HG03060 (cell line): ENCODE results near the gene TPSD1.
"Not testable (repeated sequence)": the region's sequence is repeated elsewhere in the genome, so short reads cannot be mapped to it uniquely, and the experiment has no call there.

Experiments used
- ATAC-seq: cut with Tn5 transposase; IDR thresholded peaks from one replicate; pipeline ENCODE4 v1.9.1; 2021; ENCODE audit warnings: low read depth, moderate number of reproducible peaks; ENCODE audit not compliant: unreplicated experiment

The TPSD1 gene

DNA sequence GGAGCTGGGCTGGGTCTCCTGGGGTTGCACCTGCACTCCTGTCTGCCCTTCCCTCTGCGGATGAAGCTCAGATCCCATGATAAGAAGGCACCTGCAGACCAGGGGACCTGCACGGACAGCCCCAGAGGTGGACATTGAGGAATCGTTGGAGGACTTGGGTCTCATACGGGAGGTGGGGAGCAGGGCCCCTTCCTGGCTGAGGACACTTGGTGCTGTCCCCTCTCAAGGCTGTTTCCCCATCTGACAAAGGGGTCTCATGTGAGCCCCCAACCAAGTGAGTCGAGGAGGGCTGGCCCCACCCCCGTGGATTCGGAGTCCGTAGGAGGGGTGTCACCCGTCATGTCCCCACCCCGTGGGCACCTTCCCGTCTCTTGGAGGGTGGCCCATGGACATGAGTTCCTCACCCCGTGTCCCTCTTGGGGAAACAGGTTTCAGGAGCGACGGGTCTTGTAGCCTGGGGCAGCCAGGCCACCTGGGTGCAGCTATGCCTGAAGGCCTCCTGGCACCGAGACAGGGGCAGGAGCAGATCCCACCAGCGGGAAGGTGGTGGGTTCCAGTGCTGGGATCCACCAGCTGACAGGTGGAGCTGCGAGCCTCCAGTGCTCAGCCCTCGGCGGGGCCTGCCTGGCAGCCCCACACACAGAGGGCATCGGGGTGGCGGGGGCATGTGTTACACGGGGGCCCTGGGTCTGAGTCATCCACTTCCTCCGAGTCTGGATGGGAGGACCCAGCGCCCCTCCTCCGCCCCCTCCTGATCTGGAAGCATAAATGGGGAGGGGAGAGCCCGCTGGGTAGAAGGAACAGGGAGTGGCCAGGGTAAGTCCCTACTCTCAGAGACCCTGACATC, at the start of gene TPSD1:
Gene TPSD1, plus strand, starts transcription at position 794 of the 847 bp plus-strand sequence. CDS start 212 bp downstream, outside the sequence.
- not testable (repeated sequence) for ATAC-seq

DNA sequence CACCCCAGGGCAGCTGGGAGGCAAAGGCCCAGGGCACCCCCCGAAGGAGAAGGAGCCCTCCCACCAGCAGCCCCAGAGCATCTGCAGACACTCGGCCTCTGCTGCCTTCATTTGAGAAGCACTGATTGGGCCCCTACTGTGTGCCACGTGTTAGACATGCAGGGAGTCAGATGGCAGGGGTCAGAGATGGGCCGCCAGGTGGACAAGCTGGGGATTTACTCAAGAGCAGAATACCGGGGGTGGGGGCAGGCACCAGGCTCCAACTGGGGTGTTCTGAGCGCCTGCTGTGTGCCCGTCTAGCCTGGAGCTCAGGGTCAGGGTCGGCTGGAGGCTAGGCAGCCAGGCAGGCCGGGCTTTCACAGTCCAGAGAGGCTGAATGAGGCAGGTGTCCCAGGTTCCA, 49.5 kb upstream of the TPSD1 start:
- no peak for ATAC-seq

DNA sequence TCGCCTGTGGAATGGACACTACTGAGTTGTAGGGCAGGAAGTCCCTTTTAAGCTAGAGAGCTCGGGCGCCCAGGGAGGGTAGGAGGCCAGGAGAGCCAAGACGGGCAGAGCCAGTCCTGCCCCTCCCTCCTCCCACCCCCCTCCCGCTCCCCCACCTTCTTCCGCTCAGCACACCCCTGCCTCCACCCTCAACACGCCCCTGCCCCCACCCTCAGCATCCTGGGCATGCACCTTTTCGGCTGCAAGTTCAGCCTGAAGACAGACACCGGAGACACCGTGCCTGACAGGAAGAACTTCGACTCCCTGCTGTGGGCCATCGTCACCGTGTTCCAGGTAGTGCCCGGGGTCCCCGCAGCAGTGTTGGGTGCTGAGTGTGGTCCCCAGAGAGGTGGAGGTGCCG, 49.1 kb upstream of the TPSD1 start:
- ATAC-seq = no peak

DNA sequence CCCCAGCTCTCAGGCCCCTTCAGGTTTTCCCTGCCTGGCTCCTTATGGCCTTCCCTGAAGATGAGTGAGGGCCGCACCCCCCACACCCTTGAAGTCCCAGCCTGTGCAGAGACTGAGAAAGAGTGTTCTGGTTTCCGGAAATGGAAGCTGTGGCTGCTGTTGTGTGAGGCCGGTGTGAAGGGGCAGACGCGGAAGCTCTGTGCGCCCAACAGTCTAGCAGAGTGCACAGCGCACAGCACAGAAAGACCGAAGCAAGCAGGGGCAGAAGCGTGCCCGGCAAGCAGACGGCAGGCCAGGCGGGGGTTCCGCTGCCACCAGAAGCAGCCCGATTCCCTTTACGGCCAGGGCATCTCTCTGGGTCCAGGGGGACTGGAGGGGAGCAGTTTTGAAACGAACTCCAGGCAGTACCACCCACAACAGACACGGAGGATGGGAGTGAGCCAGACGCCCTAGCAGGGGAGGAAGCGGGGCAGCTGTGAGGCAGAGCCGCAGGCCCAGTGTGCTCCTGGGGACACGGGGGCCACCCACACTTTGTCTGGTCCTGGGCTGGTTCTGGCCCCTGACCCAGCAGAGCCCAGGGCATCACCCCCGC, 47.5 kb upstream of the TPSD1 start:
- no peak for ATAC-seq

DNA sequence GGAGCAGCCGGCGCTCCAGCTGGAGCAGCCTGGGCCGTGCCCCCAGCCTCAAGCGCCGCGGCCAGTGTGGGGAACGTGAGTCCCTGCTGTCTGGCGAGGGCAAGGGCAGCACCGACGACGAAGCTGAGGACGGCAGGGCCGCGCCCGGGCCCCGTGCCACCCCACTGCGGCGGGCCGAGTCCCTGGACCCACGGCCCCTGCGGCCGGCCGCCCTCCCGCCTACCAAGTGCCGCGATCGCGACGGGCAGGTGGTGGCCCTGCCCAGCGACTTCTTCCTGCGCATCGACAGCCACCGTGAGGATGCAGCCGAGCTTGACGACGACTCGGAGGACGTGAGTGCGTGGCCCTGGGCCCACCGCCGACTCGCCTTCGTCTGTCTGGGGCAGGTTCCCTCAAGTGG, 46.8 kb upstream of the TPSD1 start:
- ATAC-seq = no peak

DNA sequence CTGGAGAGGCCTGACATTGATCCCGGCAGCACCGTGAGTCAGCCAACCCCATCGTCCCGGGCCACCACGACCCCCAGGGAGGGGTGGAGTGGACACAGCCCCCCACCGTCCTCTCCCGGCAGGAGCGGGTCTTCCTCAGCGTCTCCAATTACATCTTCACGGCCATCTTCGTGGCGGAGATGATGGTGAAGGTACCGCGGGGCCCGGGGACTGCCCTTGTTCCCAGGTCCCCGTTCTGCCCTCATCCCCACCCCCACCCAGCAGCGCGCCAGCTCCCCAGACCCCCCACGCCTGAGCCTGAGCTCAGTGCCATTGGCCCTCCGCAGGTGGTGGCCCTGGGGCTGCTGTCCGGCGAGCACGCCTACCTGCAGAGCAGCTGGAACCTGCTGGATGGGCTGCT, 45.4 kb upstream of the TPSD1 start:
- ATAC-seq = no peak

DNA sequence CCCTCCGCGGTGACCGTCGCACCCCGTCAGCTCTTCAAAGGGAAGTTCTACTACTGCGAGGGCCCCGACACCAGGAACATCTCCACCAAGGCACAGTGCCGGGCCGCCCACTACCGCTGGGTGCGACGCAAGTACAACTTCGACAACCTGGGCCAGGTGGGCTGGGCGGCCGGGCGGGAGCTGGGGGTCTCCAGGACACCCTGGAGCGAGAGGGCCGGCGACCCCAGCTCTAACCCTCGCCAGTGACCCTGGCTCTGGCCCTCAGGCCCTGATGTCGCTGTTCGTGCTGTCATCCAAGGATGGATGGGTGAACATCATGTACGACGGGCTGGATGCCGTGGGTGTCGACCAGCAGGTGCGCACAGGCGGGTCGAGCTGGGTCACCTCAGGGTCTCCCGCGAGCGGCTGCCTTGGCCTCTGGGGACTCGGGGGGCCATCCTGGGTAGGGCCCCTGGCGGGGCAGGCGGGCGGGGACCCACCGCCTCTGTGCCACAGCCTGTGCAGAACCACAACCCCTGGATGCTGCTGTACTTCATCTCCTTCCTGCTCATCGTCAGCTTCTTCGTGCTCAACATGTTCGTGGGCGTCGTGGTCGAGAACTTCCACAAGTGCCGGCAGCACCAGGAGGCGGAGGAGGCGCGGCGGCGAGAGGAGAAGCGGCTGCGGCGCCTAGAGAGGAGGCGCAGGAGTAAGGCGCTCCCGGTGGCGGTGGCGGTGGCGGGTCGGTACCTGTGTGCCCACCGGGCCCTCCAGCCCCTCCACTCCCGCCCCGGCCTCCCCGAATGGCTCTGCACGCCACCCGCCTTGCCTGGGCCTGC, 44.2 kb upstream of the TPSD1 start:
- no peak for ATAC-seq

DNA sequence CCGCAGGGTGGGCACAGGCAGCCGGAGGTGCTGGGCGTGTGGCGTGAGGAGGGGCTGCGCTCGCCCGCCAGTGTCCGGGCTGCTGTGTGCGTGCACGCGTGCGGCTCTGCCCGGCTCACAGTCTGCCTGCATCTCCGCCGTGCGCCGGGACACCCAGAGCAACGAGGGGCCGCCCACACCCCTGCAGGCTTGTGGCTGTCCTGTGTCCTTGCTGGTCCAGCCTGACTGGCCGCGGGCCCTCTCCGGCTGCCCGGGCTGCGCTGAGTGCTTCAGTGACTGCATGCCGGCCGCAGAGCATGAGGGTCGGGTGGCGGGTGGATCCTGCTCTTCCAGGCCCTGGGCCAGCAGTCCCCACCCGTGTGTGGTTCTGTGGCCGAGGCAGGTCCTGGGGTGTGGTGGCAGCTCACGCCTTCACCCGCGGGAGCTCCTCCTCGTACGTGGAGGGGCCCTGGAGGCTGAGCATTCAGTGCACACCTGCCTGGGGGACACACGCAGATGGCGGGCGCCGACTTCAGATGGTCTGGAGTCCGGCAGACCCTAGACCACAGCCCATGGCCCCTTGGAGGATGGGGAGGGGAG, 43.2 kb upstream of the TPSD1 start:
- ATAC-seq = no peak

DNA sequence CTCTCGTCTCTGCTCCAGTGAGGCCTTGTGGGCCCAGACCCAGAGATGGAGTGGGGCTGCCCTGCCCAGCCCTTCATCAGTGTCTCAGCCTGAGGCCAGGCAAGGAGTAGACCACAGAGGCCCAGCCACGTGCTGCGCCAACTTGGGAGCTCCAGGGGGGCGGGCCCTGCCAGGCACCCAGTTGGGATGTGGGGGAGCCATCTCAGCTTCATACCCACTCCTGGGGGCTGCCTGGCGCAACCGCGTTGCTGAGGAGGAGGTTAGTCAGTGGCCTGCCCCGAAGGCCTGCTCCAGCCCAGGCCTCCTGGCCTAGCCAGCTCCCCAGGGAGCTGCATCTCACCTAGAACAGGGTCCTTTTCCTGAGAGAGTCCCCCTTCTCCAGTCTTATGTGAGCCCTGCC, 42.6 kb upstream of the TPSD1 start:
- no peak for ATAC-seq

DNA sequence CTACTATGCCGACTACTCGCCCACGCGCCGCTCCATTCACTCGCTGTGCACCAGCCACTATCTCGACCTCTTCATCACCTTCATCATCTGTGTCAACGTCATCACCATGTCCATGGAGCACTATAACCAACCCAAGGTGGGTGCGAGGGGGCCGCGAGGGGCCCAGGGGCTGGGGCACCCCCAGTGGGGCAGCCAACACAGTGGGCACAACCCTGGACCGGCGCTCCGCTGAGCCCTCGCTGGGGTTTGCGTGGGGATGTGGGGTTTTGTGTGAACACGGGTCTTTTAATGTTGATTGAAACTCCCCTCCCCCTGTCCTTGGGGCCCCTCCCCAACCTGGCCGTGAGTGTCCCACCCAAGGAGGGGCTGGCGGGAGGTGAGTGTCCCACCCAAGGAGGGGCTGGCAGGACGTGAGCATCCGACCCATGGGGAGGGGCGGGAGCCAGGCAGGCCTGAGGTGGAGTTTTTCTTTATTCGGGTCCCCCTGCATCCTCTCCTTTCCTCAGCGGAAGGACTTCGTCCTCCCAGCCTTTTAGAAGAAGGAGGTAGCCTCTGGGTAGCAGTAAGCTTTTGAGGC, 42.0 kb upstream of the TPSD1 start:
- no peak for ATAC-seq

DNA sequence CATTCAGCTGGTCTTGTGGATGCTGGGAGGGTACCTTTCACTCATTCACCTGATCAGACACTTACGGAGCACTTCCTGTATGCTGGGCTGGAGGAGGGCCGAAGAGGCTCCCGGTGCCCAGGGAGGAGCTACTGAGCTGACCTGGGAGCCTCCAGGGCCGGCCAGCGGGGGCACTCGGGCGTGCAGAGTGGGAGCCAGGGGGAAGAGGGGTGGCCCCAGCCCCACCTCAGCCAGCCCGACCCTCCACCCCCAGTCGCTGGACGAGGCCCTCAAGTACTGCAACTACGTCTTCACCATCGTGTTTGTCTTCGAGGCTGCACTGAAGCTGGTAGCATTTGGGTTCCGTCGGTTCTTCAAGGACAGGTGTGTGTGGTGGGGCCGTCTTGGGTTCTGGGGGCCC, 41.1 kb upstream of the TPSD1 start:
- ATAC-seq = no peak

DNA sequence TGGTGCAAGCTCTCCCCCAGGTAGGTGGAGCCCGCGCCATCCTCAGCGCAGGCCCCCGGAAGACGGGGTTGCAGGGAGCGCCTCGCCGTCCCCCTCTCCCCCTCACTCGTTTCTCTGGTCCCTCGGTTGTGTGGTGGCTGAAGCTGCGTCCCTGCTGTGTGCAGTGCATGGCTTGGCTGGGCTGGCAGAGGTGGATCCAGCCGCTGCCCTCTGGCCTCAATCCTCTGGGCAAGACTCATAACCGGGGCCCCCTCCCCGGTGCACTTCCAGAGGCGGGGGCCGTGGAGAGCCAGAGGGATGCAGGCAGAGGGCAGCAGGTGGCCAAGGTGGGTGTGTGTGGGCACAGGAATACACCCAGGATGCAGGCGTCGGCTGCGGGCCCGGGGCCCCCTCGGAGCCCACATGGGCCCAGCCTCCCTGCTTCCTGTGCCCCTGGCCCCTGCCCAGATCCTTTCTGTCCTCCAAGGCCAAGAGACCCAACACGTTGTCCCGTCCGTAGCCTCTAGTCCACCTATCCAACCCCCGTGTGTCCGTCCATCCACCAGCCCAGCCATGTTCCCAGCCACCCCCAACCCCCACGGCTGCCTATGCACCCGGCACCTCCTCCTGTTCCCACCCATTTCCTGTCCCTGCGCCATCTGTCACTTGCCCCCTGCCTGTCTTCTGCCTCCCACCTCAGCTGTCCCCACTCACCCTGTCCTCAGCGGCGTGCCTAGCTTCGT, 40.1 kb upstream of the TPSD1 start:
- no peak for ATAC-seq

DNA sequence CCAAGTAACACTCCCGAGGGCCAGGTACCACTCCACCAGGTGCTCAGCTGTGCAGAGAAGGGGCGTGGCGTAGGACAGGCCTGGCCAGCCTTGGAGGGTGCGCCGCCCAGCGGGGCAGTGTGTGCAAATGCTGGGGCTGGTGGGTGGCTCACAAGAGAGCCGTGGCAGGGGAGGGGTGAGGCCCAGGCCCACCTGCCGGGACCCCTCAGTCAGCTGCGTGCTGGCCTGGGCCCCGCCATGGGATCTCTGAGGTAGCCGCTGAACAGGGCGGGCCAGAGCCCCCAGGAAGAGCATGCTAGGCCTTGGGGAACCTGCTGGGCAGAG, 39.6 kb upstream of the TPSD1 start:
- no peak for ATAC-seq

DNA sequence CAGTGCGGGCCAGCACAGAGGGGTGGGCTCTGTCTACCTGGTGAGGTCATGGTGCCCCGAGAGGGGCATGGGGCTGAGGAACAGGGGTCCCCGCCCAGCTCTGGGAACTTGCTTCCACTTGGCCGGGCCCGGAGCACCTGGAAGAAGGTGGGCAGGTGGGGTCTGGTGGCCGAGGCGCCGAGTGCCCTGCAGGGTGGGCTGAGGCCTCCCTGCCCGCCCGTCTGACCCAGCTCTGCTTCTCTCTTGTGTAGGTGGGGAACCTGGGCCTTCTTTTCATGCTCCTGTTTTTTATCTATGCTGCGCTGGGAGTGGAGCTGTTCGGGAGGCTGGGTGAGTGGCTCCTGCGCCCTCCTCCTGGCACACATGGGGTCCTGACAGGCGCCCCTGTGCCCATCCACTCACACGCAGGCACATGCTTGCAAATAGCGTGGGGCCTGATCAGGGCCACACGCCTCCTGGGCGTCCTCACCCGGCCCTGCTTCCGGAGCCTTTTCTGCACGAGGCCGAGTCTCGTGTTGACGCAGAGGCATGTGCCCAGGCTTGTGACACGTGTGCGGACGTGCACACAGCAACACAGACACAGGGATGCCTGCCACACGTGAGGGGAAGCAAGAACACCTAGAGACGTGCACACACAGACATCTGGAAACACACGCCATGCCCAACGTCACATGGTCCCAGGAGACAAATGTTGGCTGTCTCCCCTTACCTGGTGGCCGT, 39.0 kb upstream of the TPSD1 start:
- no peak for ATAC-seq

DNA sequence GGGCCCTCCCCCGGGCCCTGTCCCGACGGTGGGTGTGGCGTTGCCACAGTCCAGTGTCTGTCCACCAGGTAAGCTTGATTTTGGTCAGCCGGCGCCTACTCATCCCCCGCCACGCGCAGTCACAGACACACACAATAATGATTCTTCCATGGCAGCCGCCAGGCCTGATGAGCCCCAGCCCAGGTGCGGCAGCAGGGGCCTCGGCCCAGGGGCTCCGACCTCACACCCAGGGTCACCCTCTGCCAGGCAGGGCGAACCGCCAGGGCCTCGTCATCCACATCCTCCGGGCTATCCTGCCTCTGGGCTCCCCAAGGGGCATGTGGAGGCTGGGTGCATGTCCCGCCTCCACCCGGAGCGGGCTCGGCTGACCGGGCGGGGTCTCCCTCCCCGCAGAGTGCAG, 38.3 kb upstream of the TPSD1 start:
- ATAC-seq = no peak

DNA sequence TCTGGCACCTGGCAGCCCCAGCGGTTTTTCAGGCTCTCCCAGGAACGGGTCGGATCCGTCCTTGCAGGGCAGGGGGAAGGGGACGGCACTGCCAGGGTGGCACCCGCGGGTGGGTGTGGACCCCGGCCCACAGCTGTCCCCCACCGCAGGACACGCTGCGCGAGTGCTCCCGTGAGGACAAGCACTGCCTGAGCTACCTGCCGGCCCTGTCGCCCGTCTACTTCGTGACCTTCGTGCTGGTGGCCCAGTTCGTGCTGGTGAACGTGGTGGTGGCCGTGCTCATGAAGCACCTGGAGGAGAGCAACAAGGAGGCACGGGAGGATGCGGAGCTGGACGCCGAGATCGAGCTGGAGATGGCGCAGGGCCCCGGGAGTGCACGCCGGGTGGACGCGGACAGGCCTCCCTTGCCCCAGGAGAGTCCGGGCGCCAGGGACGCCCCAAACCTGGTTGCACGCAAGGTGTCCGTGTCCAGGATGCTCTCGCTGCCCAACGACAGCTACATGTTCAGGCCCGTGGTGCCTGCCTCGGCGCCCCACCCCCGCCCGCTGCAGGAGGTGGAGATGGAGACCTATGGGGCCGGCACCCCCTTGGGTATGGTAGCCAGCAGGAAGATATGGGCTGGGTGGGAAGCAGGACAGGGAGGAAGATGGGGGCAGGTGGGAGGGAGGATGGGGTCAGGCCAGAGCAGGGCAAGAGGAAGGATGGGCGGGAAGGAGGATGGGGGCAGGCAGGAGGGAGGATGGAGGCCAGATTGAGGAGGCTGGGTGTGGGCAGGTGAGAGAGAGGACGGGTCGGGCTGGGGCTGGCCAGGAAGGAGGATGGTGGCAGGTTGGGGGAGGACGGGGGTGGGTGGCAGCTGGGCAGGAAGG, 37.6 kb upstream of the TPSD1 start:
- no peak for ATAC-seq

DNA sequence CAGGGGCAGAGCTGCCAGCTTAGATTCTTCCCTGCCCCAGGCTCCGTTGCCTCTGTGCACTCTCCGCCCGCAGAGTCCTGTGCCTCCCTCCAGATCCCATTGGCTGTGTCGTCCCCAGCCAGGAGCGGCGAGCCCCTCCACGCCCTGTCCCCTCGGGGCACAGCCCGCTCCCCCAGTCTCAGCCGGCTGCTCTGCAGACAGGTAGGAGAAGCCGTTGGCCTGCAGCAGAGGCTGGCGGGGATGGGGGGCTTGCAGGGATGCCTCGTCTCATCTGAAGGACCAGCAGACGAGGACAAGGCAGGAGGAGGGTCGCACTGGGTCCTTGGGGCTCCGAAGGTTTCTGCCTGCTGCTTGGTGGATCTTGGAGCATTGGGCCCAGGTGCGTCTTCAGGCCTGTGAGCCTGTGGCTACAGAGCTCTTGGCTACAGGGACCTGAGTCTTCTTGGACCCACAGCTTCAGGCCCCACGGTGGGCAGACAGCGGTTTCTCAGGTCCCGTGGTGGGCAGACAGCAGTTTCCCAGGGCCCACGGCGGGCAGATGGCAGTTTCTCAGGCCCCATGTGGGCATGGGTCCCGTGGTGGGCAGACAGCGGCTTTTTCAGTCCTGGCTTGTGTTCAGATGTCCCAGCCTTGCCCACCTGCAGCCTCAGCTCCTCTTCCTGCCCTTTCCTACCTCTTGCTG, 36.8 kb upstream of the TPSD1 start:
- no peak for ATAC-seq

DNA sequence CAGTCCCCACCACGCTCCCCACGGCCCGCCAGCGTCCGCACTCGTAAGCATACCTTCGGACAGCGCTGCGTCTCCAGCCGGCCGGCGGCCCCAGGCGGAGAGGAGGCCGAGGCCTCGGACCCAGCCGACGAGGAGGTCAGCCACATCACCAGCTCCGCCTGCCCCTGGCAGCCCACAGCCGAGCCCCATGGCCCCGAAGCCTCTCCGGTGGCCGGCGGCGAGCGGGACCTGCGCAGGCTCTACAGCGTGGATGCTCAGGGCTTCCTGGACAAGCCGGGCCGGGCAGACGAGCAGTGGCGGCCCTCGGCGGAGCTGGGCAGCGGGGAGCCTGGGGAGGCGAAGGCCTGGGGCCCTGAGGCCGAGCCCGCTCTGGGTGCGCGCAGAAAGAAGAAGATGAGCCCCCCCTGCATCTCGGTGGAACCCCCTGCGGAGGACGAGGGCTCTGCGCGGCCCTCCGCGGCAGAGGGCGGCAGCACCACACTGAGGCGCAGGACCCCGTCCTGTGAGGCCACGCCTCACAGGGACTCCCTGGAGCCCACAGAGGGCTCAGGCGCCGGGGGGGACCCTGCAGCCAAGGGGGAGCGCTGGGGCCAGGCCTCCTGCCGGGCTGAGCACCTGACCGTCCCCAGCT, 35.7 kb upstream of the TPSD1 start:
- no peak for ATAC-seq
